BJ (cell line): ENCODE data around the gene RILPL2. TPM values are rescaled to one million over a fixed set of nuclear protein-coding genes. Genes with fewer than 3 reads are reported as not detected.
"Not testable (repeated sequence)": the region's sequence is repeated elsewhere in the genome, so short reads cannot be mapped to it uniquely, and the experiment has no call there.

Source experiments
- CTCF ChIA-PET: fragments of 350-600 bp; formaldehyde crosslinking; extraction: SDS; loops from one replicate; lab custom pipeline; 2021; ENCODE audit warnings: antibody characterized with exemption, inconsistent platforms; lab: Yijun Ruan, JAX
- POLR2A ChIA-PET: fragments of 300-600 bp; sonication (Branson Sonifier 250); formaldehyde crosslinking; extraction: SDS; loops from one replicate; lab custom pipeline; 2021; ENCODE audit warnings: antibody characterized with exemption; lab: Charles Lee
- DNase-seq: peaks from one replicate; pipeline ENCODE4 v3.0.0-alpha.2; 2011; ENCODE audit warnings: low read depth
- H3K27me3 ChIP-seq: 2 replicates; pipeline ENCODE4 v1.6.0; 2011; ENCODE audit warnings: low read length; ENCODE audit not compliant: control insufficient read depth, insufficient read depth
- H3K36me3 ChIP-seq: 2 replicates; pipeline ENCODE4 v1.5.1; 2011; ENCODE audit warnings: low read length; ENCODE audit not compliant: control insufficient read depth, insufficient read depth
- H3K4me3 ChIP-seq: 2 replicates; pipeline ENCODE4 v1.5.1; 2011; ENCODE audit warnings: low read depth, mild to moderate bottlenecking, control low read depth, low read length
- polyA plus RNA-seq: library from polyadenylated mRNA; depleted of rRNA; stranded (reverse); fragments of >200 nt; gene quantifications from 2 replicates; pipeline ENCODE4 v1.2.3, GENCODE V29; 2011
- TF ChIP-seq, protein P1 (sequence below): IDR thresholded peaks from 2 replicates; pipeline ENCODE4 v1.5.1; 2011; ENCODE audit warnings: low read depth, mild to moderate bottlenecking, control low read depth, inconsistent platforms, low read length, moderate library complexity; ENCODE audit not compliant: insufficient read depth

The RILPL2 gene
- polyA plus RNA-seq, 1 experiment = 6.8 TPM

DNA sequence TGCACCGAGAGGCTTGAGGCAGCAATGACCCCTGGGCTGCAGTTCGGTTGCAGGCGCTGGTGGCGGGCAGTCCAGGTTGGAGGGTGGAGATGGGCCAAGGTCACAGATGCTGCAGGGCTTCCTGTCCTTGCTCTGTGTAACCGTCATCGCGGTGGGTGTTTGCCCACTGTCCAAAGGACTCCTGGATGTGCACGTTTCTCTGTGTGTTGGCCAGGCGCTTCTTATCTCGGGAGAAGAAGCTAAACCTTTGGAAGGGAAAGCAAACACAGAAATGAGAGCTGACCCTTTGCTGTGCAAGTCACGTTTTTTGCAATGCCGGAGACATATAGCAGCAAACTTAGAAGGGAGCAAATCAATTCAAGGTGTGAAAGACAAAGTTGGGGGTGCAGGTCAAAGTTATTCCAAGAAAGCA lies 36.0 kb upstream of the RILPL2 start:
- ChIA-PET POLR2A (no interaction called here), CTCF (interaction anchor here (1.5 to 1.7 kb wide), 2 partner anchors 12 to 111 kb away, joined by 3 to 5 read pairs; no protein-coding TSS in a partner anchor)
- no peak for DNase-seq
- Histone ChIP-seq H3K4me3 (no peak overlapping the region), H3K36me3 (peaks cover 16% of the 10 kb centered on the region), H3K27me3 (no peaks in the 10 kb centered on the region)
- TF ChIP-seq, protein P1, sequence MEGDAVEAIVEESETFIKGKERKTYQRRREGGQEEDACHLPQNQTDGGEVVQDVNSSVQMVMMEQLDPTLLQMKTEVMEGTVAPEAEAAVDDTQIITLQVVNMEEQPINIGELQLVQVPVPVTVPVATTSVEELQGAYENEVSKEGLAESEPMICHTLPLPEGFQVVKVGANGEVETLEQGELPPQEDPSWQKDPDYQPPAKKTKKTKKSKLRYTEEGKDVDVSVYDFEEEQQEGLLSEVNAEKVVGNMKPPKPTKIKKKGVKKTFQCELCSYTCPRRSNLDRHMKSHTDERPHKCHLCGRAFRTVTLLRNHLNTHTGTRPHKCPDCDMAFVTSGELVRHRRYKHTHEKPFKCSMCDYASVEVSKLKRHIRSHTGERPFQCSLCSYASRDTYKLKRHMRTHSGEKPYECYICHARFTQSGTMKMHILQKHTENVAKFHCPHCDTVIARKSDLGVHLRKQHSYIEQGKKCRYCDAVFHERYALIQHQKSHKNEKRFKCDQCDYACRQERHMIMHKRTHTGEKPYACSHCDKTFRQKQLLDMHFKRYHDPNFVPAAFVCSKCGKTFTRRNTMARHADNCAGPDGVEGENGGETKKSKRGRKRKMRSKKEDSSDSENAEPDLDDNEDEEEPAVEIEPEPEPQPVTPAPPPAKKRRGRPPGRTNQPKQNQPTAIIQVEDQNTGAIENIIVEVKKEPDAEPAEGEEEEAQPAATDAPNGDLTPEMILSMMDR = no peak

DNA sequence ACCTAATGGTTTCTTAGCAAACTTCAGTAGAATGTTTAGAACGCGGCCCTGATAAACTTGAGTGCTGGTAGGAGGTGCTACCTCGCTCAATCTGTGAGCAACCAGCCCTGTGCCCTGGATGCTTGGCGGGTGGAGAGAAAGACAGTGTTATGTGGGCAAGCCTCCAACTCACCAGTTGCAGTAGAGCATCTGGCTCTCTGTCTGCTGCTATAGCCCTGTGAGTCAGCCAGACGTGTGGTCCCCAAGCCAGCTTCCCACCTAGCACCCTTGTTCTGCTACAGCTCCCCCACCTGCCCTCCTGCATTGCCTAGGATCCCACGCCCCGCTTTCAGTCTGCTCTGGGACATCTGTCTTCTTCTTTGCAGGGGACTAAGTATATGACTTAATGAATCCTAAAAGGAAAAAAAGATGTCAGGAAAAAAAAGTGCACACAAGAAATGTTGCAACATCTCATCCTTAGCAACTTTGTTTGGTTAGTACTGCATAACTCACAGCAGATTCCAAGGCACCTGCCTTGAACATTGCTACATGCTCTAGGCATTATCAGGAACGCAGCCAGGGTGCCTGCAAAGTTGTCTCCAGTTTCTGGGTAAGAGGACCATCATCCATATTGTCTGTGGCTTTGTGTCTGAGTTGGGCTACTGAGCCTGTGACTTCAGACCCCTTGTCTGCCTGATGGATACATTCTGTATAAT lies 35.0 kb upstream of the RILPL2 start:
- no peak for DNase-seq
- Histone ChIP-seq H3K4me3 (no peak overlapping the region), H3K36me3 (peaks cover 14% of the 10 kb centered on the region), H3K27me3 (no peaks in the 10 kb centered on the region)
- POLR2A ChIA-PET = no interaction called here
- CTCF ChIA-PET = interaction anchor here (1.5 to 1.7 kb wide), 2 partner anchors 12 to 112 kb away, joined by 3 to 5 read pairs; no protein-coding TSS in a partner anchor
- TF ChIP-seq, protein P1 = no peak

DNA sequence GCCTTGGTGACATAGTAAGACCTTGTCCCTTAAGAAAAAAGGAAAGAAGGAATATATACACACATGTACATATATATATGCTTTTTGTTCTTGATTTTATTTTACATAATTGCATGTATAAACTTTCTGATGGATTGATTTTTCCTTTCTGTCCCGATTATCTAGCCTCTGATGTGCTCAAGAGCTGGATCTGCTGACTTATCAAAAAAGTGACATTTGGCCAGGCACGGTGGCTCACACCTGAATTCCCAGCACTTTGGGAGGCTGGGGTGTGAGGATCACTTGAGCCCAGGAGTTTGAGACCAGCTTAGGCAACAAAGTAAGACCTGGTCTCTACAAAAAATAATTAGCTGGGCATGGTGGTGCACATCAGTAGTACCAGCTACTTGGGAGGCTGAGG lies 33.5 kb upstream of the RILPL2 start:
- Histone ChIP-seq H3K27me3 (no peaks in the 10 kb centered on the region), H3K4me3 (no peak overlapping the region), H3K36me3 (peaks cover 14% of the 10 kb centered on the region)
- ChIA-PET CTCF (interaction anchor here (0.7 kb wide), 1 partner anchor 172 kb away, joined by 3 read pairs; no protein-coding TSS in a partner anchor), POLR2A (interaction anchor here (0.7 kb wide), 1 partner anchor 12 kb away, joined by 19 read pairs; no protein-coding TSS in a partner anchor)
- DNase-seq = no peak
- TF ChIP-seq, protein P1 = no peak

DNA sequence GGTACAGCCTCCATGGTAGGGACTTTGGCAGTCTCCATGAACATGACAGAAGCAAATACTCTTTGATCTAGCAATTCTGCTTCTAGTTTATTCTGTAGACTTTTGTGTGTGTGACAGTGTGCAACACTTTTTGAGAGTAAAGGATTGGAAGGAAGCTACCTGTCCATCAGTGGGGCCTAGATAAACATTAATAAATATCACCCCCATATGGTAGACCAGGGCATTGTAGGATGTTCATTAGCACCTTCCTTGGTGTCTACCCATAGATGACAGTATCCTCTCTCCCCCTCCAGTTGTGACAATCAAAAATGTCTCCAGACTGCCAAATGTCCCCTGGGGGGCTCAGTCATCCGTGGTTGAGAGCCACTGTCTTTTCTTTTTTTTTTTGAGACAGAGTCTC lies 32.3 kb upstream of the RILPL2 start:
- Histone ChIP-seq H3K4me3 (no peak overlapping the region), H3K27me3 (no peaks in the 10 kb centered on the region), H3K36me3 (peaks cover 14% of the 10 kb centered on the region)
- TF ChIP-seq, protein P1 = peak; percentile 8; the same call in 1 of the 2 replicates
- ChIA-PET POLR2A (interaction anchor here (0.6 kb wide), 1 partner anchor 116 kb away, joined by 9 read pairs; the partner anchor contains the start of gene TMED2), CTCF (no interaction called here)
- DNase-seq = no peak

DNA sequence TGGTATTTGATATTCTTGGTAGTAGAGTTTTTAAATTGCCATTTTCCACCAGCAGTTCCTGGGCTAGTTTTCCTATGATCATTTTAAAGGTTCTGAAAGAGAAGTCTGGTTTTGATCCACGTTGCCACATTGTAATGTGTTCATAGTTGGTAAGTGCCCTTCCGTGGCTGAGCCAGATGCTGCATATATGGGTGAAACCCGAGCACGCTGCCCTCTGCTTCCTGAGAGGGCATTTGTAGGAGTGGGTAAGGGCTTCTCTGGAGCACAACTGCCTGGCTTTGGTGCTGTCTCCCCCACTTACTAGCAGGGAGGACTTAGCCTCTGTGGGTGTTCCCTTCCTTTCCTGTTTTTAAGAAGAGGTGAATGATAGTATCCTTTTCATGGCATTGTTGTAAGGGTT lies 28.6 kb upstream of the RILPL2 start:
- peaks cover 7% of the 10 kb centered on the region for H3K36me3 ChIP-seq
- no peaks in the 10 kb centered on the region for H3K27me3 ChIP-seq
- TF ChIP-seq, protein P1 = no peak
- CTCF ChIA-PET = no interaction called here
- no peak for DNase-seq
- POLR2A ChIA-PET = no interaction called here
- no peak overlapping the region for H3K4me3 ChIP-seq

DNA sequence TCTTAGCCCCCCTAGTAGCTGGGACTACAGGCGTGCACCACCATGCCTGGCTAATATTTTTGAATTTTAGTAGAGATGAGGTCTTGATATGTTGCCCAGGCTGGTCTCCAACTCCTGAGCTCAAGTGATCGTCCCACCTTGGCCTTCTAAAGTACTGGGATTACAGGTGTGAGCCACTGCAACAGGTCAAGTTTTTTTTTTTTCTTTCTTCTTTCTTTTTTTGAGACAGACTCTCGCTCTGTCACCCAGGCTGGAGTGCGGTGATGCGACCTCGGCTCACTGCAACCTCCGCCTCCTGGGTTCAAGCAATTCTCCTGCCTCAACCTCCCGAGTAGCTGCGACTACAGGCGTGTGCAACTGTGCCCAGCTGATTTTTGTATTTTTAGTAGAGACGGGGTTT lies 26.7 kb upstream of the RILPL2 start:
- H3K27me3 ChIP-seq, POLR2A ChIA-PET, DNase-seq, H3K36me3 ChIP-seq, CTCF ChIA-PET, H3K4me3 ChIP-seq: not testable (repeated sequence)
